ENCODE data around the gene SERINC1.
"Not testable (repeated sequence)": the region's sequence is repeated elsewhere in the genome, so short reads cannot be mapped to it uniquely, and the experiment has no call there.

Gene SERINC1

GRCh38 chr6:122471107-122472021 is at the start of gene SERINC1:
Gene SERINC1 (minus strand): TSS chr6:122471807. CDS start chr6:122471737, 70 bp downstream.
- peak; percentile 66 for DNase-seq

GRCh38 chr6:122511193-122511924 is 39.8 kb upstream of the SERINC1 start:
- DNase-seq: no peak

GRCh38 chr6:122505170-122505569 is 33.6 kb upstream of the SERINC1 start:
- not testable (repeated sequence) for DNase-seq

GRCh38 chr6:122501475-122501874 is 29.9 kb upstream of the SERINC1 start:
- no peak for DNase-seq

- no peak for DNase-seq
Measured at GRCh38 chr6:122495612-122496011, 24.0 kb upstream of the SERINC1 start.

- peak; percentile 69 for DNase-seq
Measured at GRCh38 chr6:122494665-122495272, 23.2 kb upstream of the SERINC1 start.

- peak; percentile 84 for DNase-seq
Measured at GRCh38 chr6:122491919-122492555, 20.4 kb upstream of the SERINC1 start.

GRCh38 chr6:122490607-122491006 is 19.0 kb upstream of the SERINC1 start:
- no peak for DNase-seq

- no peak for DNase-seq
Measured at GRCh38 chr6:122484760-122485159, 13.2 kb upstream of the SERINC1 start.

- DNase-seq: no peak
Measured at GRCh38 chr6:122482750-122483080, 11.1 kb upstream of the SERINC1 start.

GRCh38 chr6:122476131-122476530 is 4.5 kb upstream of the SERINC1 start:
- DNase-seq: no peak

- no peak for DNase-seq
Measured at GRCh38 chr6:122472022-122472340, 374 bp upstream of the SERINC1 start.

GRCh38 chr6:122461885-122462284 is 9.7 kb downstream of the SERINC1 start:
- DNase-seq: no peak

- DNase-seq: not testable (repeated sequence)
Measured at GRCh38 chr6:122459865-122460416, 11.7 kb downstream of the SERINC1 start.

GRCh38 chr6:122459240-122459639 is 12.4 kb downstream of the SERINC1 start:
- DNase-seq: no peak

GRCh38 chr6:122458087-122458486 is 13.5 kb downstream of the SERINC1 start:
- no peak for DNase-seq

- not testable (repeated sequence) for DNase-seq
Measured at GRCh38 chr6:122455116-122455515, 16.5 kb downstream of the SERINC1 start.

- DNase-seq: no peak
Measured at GRCh38 chr6:122454673-122455072, 16.9 kb downstream of the SERINC1 start.

- no peak for DNase-seq
Measured at GRCh38 chr6:122452509-122452908, 19.1 kb downstream of the SERINC1 start.

GRCh38 chr6:122449069-122449468 is 22.5 kb downstream of the SERINC1 start:
- DNase-seq: no peak

GRCh38 chr6:122445274-122445673 is 26.3 kb downstream of the SERINC1 start:
- no peak for DNase-seq

GRCh38 chr6:122438975-122439374 is 32.6 kb downstream of the SERINC1 start:
- no peak for DNase-seq

GRCh38 chr6:122432816-122433215 is 38.8 kb downstream of the SERINC1 start:
- no peak for DNase-seq

Data from NCI-H510A treated with DMSO at 0.1 percent for 48 hours (cell line).